Kidney epithelial cell (primary cell): ENCODE results near the gene TSPO2. TPM values are rescaled to one million over a fixed set of nuclear protein-coding genes. Genes with fewer than 3 reads are reported as not detected.
"Not testable (repeated sequence)": the region's sequence is repeated elsewhere in the genome, so short reads cannot be mapped to it uniquely, and the experiment has no call there.

Experiments used
- DNase-seq: peaks from one replicate; pipeline ENCODE4 v3.0.0-alpha.2; 2010; ENCODE audit warnings: low read depth
- H3K27me3 ChIP-seq: 2 replicates; pipeline ENCODE4 v1.6.0; 2011; ENCODE audit warnings: low read length; ENCODE audit not compliant: control insufficient read depth, insufficient read depth
- H3K36me3 ChIP-seq: 2 replicates; pipeline ENCODE4 v1.5.1; 2011; ENCODE audit warnings: low read length; ENCODE audit not compliant: control insufficient read depth, insufficient read depth
- H3K4me3 ChIP-seq: 2 replicates; pipeline ENCODE4 v1.5.1; 2011; ENCODE audit warnings: low read depth, mild to moderate bottlenecking, control low read depth, low read length
- CTCF ChIP-seq: IDR thresholded peaks from 2 replicates; pipeline ENCODE4 v1.5.1; 2011; ENCODE audit warnings: mild to moderate bottlenecking, moderate library complexity, low read length, control low read depth, inconsistent platforms; ENCODE audit not compliant: insufficient read depth, poor library complexity, severe bottlenecking
- total RNA-seq: library from RNA; depleted of rRNA; stranded (reverse); fragments of >200 nt; gene quantifications from 2 replicates; pipeline ENCODE4 v1.2.3, GENCODE V29; 2015

Gene TSPO2
- total RNA-seq, 1 donor from 2014 or later, result not detected

GRCh38 chr6:40999569-40999968, 42.7 kb upstream of the TSPO2 start:
- H3K36me3 ChIP-seq, result no peaks in the 10 kb centered on the region
- no peak for DNase-seq
- H3K27me3 ChIP-seq, result no peaks in the 10 kb centered on the region
- peak; percentile 36 for TF ChIP-seq CTCF
- H3K4me3 ChIP-seq, result no peak overlapping the region

GRCh38 chr6:41000248-41000647, 42.0 kb upstream of the TSPO2 start:
- Histone ChIP-seq H3K4me3 (no peak overlapping the region), H3K27me3 (no peaks in the 10 kb centered on the region), H3K36me3 (no peaks in the 10 kb centered on the region)
- TF ChIP-seq CTCF, result no peak
- no peak for DNase-seq

GRCh38 chr6:41002168-41002567, 40.1 kb upstream of the TSPO2 start:
- Histone ChIP-seq H3K4me3 (no peak overlapping the region), H3K27me3 (no peaks in the 10 kb centered on the region), H3K36me3 (no peaks in the 10 kb centered on the region)
- no peak for DNase-seq
- no peak for TF ChIP-seq CTCF

GRCh38 chr6:41006217-41006616, 36.0 kb upstream of the TSPO2 start:
- not testable (repeated sequence) for H3K4me3 ChIP-seq, H3K27me3 ChIP-seq, H3K36me3 ChIP-seq, DNase-seq
- TF ChIP-seq CTCF, result peak; percentile 43

GRCh38 chr6:41006980-41007379, 35.3 kb upstream of the TSPO2 start:
- DNase-seq, H3K4me3 ChIP-seq, H3K36me3 ChIP-seq, H3K27me3 ChIP-seq: not testable (repeated sequence)

- no peaks in the 10 kb centered on the region for H3K36me3 ChIP-seq
- no peak for DNase-seq
- no peak for TF ChIP-seq CTCF
- H3K4me3 ChIP-seq, result no peak overlapping the region
- H3K27me3 ChIP-seq, result no peaks in the 10 kb centered on the region
Measured at GRCh38 chr6:41008011-41008410, 34.3 kb upstream of the TSPO2 start.
